ENCODE measurements around the gene CEPT1. TPM values are rescaled to one million over a fixed set of nuclear protein-coding genes. Genes with fewer than 3 reads are reported as not detected.

Gene CEPT1
- total RNA-seq, 1 experiment from 2014 or later, result 33.0 TPM

GRCh38 chr1:111101854-111102642 lies 38.0 kb upstream of the CEPT1 start:
- peaks cover 2% of the 10 kb centered on the region; the same call in 1 of the 2 replicates for H3K27me3 Mint-ChIP-seq (ENCODE audit: low read depth)
- no peaks in the 10 kb centered on the region for H3K27me3 ChIP-seq (ENCODE audit: insufficient read depth, low read length)
- H2AFZ ChIP-seq (ENCODE audit: low read length), result no peak overlapping the region

More at GRCh38 chr1:111101854-111102642, 38.0 kb upstream of the CEPT1 start:
- Histone ChIP-seq H3K4ac (ENCODE audit: low read depth, low read length) (no peak overlapping the region), H2BK120ac (ENCODE audit: low read depth, low read length, poor library complexity, severe bottlenecking) (no peak overlapping the region), H3T11ph (ENCODE audit: low read length) (no peak overlapping the region), H3K9ac (ENCODE audit: extremely low read depth, insufficient read length, low read length) (no peak overlapping the region), H3K79me2 (ENCODE audit: insufficient read depth, low read length) (no peaks in the 10 kb centered on the region; the same call in 1 of the 2 replicates), H2BK12ac (ENCODE audit: insufficient read length, low read depth, low read length) (no peak overlapping the region), H4K8ac (replicated peaks; ENCODE audit: insufficient read length, low read depth, low read length) (no peak overlapping the region), H3K18ac (ENCODE audit: insufficient read length, low read depth, low read length) (no peak overlapping the region), H4K5ac (ENCODE audit: insufficient read length, low read depth, low read length) (no peak overlapping the region), H2AK5ac (ENCODE audit: insufficient read length, low read length) (no peak overlapping the region), H2BK5ac (ENCODE audit: insufficient read length, low read length) (no peak overlapping the region), H4K20me1 (ENCODE audit: control insufficient read depth, insufficient read depth, insufficient read length) (no peaks in the 10 kb centered on the region), H3K79me1 (ENCODE audit: insufficient read depth, low read depth, low read length, poor library complexity, severe bottlenecking) (no peaks in the 10 kb centered on the region), H3K4me2 (ENCODE audit: insufficient read depth, insufficient read length, low read length) (no peak overlapping the region), H3K14ac (ENCODE audit: insufficient read depth, low read length) (no peak overlapping the region), H3K56ac (ENCODE audit: insufficient read length, low read depth, low read length) (no peak overlapping the region), H3K27ac (ENCODE audit: insufficient read length, low read depth, low read length) (no peak overlapping the region), H3K4me1 (ENCODE audit: insufficient read depth, low read length) (no peaks in the 10 kb centered on the region), H3K9me3 (ENCODE audit: control insufficient read depth, low read depth, low read length) (peaks cover 18% of the 10 kb centered on the region), H3K23ac (ENCODE audit: insufficient read length, low read depth, low read length) (no peak overlapping the region), H3K23me2 (ENCODE audit: insufficient read length, low read depth, low read length, poor library complexity, severe bottlenecking) (no peaks in the 10 kb centered on the region), H4K91ac (ENCODE audit: insufficient read length, low read depth, low read length) (no peak overlapping the region), H2BK15ac (ENCODE audit: low read depth, low read length) (no peak overlapping the region), H2BK20ac (ENCODE audit: low read depth, low read length, poor library complexity, severe bottlenecking) (no peak overlapping the region)
- TF ChIP-seq CTCF (conservative IDR thresholded peaks at IDR 0.05), result no peak
- Mint-ChIP-seq H3K4me3 (no peak overlapping the region), H3K4me1 (no peaks in the 10 kb centered on the region), H3K9me3 (peaks cover 66 to 74% of the 10 kb centered on the region in 2 experiments), H3K27ac (no peak overlapping the region; a peak in 1 of 7 replicates), H3K36me3 (ENCODE audit: insufficient read depth in 1 of 3, low read depth in 3 of 3) (peaks cover 18 to 45% (median 24%) of the 10 kb centered on the region in 3 experiments; a peak in 6 of 7 replicates)
- no CpG with 5 or more reads among the region's 5 CpGs for WGBS (ENCODE audit: extremely low coverage, insufficient read length, low lambda C conversion rate)
- DNase-seq, result no peak

All from H9 (cell line).